EH (cell line): ENCODE data around the gene IGLL1.
A peak's percentile ranks its signal among the peaks of the same experiment; 100 is the strongest.
"Not testable (repeated sequence)": the region's sequence is repeated elsewhere in the genome, so short reads cannot be mapped to it uniquely, and the experiment has no call there.

Experiments used
- DNase-seq: peaks from one replicate; pipeline ENCODE4 v3.0.0-alpha.2; 2015; ENCODE audit warnings: low read depth

IGLL1 gene

DNA sequence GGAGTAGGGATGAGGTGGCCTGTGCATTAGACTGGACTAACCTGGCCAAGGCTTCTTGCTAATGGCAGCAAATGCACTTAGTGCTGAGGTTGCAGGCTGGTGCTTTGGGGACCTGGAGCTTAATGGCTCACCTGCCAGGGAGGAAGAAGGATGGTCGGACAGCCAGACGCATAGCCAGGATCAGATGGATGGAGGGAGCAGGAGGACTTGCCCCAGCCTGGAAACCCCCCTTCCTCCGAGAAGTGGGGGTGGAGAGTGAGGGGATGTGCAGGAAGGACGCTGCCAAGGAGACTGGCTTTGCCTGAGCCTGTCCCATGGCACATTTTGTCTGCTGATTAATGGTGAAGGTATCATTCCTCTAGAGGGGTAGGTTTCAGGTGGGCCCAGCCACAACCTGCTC lies 17.9 kb downstream of the IGLL1 start:
- DNase-seq, result no peak

DNA sequence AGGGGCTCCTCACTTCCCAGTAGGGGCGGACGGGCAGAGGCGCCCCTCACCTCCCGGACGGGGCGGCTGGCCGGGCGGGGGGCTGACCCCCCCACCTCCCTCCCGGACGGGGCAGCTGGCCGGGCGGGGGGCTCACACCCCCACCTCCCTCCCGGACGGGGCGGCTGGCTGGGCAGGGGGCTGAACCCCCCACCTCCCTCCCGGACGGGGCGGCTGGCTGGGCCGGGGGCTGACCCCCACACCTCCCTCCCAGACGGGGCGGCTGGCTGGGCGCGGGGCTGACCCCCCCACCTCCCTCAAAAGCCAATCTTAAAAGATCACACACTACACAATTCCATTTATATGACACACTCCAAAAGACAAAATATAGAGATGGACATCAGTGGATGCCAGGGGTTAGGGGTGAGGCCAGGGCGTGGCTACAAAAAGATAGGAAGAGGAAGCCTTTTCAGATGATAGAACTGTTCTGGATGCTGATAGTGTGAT lies 19.0 kb downstream of the IGLL1 start:
- not testable (repeated sequence) for DNase-seq

DNA sequence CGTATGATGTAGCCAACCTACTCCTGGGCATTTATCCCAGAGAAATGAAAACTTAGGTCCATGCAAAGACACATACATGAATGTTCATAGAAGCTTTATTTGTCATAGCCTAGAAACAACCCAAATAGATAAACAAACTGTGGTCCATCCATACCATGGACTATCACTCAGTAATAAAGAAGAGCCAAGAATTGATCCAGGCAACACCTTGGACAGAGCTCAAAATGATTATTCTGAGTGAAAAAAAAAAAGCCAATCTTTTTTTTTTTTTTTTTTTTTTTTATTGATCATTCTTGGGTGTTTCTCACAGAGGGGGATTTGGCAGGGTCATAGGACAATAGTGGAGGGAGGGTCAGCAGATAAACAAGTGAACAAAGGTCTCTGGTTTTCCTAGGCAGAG lies 19.9 kb downstream of the IGLL1 start:
- not testable (repeated sequence) for DNase-seq

DNA sequence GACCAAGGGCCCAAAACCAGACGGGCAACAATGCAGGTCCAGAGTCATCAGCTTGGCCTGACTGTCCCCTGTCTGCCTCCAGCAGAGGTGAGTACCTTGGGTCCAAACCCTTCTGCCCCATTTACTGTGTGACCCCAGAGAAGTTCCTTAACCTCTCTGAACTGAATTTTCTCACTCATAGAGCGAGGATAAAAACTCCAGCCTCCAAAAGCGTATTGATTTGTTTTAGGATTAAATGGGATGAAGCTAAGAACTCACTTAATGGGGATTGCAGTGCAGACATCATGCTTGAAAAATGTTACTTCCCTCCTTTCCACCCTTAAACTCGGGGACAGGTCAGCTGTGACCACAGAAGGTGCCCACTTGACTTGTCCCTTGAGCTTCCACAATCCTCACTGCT lies 22.6 kb downstream of the IGLL1 start:
- no peak for DNase-seq

DNA sequence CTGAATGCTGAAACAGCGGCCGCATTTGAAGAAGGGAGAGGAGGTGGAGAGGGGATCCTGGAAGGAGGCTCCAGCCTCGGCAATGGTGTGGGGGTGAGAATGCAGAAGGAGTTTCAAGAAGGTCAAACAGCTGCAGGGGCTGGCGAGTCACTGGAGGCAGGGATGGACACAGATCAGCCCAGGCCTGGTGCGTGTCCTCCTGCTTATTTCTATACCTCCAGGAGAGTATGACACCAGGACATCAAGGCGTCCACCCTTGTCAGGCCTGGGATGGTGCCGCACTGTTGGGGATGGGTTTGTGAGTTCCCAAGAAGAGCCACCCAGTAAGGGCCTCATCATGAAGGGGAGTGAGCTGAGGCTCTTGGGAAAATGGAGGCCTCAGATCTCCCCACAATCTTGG lies 23.1 kb downstream of the IGLL1 start:
- no peak for DNase-seq

DNA sequence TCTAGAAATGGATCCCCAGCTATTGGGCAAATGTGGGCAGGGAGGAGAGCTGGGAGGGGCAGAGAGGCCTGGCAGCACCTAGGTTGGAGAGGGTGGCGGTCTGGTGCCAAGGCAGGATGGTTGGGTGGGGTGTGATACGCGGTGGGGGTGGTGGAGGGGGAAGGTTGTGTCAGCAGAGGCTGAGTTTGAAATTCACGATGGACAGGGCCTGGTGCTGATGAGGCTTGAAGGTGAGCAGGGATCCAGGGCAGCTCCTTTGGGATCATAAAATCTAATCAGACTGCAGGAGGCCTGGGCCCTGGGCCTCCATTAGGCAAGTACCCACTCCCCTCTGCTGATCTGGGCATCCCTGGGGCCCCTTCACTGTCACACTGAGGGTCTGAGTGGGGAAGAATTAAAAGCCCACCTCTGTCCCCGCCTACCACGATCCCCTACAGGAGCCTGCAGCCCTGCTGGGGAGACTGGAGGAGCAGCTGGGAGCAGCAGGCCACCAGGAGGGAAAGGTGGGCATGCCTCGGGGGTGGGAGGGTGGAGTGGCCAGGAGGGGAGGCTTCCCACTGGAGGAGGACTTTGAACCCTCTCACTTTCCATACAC lies 24.0 kb downstream of the IGLL1 start:
- no peak for DNase-seq

DNA sequence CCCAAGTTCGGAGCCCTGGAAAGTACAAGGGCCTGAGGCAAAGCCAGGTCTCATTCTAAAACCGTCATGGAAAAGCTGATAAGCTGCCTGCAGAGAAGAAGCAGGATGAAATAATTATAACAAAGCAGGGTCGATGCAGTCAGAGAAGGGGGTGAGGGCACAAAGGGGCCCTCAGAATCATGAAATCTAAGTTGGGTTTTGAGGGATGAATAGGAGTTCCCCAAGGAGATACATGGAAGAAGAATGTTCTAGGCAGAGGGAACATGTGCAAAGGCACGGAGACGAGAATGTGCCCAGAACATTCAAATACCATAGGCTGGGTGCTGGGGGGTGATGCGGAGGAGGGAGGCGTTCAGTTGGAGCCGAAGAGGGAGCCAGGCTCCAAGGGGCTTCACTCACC lies 25.0 kb downstream of the IGLL1 start:
- no peak for DNase-seq

DNA sequence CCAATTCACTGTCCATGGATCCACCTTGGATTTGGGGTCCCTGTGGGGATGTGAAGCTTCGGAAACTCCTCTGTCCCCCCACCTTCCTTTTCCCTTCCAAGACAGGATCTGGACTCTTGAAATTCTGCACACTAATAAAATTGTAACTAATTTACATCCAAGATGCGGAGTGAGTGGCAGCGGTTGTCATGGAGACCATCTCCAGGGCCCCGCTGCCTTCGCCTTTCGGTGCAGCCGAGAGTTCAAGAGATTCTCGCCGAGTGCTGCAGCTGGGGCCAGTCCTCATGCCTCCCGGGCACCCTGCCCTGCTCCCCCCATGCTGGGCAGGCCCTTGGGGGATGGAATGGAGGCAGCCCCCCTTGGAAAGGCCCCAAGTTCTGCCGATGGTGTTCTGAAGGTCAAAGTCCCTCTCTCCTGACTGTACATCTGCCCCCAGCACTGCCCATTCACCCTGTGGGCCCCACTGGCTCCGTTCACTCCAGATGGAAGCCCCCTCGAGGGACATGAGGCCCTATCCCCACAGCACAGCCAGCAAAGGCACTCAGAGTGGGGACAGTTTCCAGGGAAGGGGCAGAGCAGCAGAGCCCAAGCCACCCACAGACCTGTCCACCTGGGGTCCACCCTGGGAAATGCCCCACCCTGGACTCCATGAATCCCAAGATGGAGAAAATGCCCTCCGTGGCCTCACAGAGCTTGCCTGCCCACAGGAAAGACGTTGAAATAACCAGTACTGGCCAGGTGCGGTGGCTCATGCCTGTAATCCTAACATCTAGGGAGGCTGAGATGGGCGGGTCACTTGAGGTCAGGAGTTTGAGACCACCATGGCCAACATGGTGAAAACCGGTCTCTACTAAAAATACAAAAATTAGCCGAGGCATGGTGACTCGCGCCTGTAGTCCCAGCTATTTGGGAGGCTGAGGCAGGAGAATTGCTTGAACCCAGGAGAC lies 25.9 kb downstream of the IGLL1 start:
- no peak for DNase-seq

DNA sequence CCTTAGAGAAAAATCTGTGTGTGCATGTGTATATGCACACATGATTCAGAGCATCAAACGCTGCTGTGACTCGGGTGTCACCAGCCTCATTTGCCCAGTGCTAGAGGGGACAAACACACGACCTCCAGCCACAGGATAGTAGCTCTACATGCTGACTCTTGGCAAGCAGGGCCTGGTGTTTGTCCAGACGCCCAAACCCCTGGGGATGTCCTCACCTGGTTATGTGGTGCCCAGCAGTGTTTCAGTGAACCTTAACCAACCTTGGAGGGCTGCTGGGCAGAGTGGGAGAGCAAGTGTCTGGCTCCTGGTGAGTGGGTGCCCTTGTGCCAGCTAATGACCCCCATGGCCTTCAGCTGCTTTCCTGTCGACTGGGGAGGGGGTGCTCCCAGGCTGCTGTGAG lies 26.7 kb downstream of the IGLL1 start:
- no peak for DNase-seq

DNA sequence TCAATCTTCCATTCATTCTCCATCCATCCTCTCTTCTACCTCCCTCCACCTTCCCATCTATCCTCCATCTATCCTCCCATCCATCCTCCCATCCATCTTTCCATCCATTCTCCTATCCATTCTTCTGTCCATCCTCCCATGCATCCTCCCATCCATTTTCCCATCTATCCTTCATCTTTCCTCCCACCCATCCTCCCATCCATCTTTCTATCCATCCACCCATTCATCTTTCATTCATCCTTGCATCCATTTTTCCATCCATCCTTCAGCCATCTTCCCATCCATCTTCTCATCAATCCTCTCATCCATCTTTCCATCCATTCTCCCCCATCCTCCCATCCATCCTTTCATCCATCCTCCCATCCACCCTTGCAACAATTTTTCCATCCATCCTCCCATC lies 27.5 kb downstream of the IGLL1 start:
- no peak for DNase-seq

DNA sequence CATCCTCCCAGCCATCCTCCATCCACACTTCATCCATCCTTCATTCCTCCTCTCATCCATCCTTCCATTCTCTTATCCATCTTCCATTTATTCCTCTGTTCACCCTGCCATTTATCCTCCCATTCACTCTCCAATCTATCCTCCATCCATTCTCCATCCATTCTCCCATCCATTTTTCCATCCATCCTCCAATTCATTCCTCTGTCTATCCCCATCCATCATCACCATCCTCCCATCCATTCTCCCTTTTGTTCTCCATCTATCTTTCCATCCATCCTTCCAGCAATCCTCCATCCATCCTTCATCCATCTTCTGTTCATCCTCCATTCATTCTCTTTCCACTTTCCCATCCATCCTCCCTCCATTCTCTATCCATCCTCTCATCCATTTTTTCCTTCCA lies 28.7 kb downstream of the IGLL1 start:
- no peak for DNase-seq

DNA sequence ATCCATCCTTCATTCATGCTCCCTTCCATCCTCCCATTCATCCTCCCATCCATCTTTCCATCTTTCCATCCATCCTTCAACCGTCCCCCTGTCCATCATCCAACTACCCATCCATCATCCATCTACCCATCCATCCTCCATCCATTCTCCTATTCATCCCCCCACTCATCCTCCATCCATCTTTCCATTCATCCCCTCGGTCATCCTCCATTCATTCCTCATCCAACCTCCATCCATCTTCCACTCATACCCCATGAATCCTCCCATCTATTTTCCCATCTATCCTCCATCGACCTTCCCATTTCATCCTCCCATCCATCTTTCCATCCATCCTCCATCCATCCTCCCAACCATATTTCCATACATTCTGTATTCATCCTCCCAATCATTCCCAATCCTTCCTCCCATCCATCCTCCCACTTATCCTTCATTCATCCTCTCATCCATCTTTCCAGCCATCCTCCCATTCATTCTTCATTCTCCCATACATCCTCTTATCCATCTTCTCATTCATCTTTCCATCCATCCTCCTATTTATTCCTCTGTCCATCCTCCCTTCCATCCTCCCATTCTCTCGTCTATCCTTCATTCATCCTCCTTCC lies 29.9 kb downstream of the IGLL1 start:
- DNase-seq, result no peak

DNA sequence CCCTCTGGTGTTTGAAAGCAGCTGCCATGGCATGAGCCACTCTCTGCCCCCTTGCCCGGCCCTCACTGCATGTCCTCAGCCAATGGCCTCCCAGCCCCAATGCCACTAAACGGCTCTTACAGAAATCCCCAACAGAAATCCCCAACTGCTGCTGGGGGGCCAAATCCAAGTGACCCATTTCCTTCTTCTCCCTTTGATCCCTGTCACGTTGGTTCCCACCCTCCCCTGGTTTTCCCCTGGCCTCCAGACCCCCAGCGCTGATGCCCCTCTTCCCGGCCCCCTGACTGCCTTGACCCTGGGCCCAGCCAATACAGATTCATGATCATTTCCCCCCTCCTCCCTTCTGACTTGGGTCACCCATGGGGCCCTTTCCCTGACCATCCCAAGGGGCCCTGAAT lies 30.9 kb downstream of the IGLL1 start:
- no peak for DNase-seq

DNA sequence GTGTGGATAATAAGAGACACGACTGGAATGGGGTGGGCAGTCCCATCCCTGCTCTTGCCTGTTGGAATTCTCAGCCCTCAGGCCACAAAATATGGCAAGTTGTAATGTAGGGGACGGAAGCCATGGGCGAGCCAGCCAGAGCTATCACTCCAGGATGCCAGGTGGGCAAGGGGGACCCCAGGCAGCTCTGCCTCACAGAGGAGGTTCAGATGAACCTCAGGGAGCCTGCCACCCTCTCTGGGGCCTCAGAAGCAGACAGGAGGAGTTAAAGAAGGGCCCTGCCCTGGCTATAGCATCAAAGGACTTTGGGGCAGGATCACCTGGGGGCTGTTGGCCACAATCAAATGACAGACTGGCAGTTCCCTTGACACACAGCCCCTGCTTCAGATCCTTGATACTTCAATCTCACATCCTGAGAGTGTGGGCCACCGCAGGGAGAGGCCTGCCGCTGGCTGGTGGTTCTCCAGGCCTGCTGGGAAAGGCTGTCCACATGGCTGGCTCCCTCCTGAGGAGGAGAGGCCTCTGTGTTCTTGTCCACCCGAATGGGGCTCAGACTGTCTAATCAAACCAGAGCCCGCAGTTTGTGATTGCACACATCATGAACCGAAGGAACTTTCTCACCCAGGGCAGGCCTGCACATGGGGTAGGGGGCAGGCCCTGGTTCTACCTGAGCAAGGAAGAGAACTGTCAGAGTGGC lies 31.4 kb downstream of the IGLL1 start:
- DNase-seq, result no peak

DNA sequence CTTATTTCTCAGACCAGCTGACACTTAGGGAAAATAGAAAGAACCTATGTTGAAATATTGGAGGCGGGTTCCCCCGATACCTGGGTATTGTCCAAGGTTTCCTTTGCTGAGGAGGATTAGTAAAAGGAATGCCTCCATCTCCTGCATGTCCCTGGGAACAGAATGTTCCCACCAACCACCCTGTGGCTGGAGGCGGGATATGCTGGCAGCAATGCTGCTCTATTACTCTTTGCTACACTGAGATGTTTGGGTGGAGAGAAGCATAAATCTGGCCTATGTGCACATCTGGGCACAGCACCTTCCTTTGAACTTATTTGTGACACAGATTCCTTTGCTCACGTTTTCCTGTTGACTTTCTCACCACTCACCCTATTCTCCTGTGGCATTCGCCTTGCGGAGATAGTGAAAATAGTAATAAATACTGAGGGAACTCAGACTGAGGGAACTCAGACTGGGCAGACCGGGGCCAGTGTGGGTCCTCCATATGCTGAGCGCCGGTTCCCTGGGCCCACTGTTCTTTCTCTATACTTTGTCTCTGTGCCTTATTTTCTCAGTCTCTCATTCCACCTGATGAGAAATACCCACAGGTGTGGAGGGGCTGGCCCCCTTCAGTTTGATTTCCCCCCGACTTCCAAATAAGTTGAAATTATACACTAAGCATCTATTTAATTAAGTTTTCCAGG lies 32.1 kb downstream of the IGLL1 start:
- no peak for DNase-seq

DNA sequence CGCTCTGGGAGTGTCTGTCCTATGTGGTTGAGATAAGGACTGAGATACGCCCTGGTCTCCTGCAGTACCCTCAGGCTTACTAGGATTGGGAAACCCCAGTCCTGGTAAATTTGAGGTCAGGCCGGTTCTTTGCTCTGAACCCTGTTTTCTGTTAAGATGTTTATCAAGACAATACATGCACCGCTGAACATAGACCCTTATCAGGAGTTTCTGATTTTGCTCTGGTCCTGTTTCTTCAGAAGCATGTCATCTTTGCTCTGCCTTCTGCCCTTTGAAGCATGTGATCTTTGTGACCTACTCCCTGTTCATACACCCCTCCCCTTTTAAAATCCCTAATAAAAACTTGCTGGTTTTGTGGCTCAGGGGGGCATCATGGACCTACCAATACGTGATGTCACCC lies 32.7 kb downstream of the IGLL1 start:
- not testable (repeated sequence) for DNase-seq

DNA sequence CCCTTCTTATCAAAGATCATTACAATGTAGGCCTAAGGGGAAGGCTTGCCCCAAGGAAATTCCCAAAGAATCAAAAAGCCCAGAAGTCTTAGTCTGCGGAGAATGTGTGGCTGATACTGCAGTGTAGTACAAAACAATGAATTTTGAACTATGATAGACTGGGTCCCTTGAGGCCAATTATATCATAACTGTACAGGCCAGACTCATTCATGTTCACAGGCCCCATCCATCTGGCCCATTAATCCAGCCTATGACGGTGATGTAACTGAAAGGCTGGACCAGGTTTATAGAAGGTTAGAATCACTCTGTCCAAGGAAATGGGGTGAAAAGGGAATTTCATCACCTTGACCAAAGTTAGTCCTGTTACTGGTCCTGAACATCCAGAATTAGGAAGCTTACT lies 35.2 kb downstream of the IGLL1 start:
- no peak for DNase-seq

DNA sequence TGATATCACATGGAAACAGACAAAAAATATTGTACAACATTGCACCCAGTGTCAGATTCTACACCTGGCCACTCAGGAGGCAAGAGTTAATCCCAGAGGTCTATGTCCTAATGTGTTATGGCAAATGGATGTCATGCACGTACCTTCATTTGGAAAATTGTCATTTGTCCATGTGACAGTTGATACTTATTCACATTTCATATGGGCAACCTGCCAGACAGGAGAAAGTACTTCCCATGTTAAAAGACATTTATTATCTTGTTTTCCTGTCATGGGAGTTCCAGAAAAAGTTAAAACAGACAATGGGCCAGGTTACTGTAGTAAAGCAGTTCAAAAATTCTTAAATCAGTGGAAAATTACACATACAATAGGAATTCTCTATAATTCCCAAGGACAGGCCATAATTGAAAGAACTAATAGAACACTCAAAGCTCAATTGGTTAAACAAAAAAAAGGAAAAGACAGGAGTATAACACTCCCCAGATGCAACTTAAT lies 36.5 kb downstream of the IGLL1 start:
- not testable (repeated sequence) for DNase-seq

DNA sequence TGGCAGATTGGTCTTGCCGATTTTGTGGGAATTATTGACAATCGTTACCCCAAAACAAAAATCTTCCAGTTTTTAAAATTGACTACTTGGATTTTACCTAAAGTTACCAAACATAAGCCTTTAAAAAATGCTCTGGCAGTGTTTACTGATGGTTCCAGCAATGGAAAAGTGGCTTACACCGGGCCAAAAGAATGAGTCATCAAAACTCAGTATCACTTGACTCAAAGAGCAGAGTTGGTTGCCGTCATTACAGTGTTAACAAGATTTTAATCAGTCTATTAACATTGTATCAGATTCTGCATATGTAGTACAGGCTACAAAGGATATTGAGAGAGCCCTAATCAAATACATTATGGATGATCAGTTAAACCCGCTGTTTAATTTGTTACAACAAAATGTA lies 37.2 kb downstream of the IGLL1 start:
- DNase-seq, result peak; percentile 43

DNA sequence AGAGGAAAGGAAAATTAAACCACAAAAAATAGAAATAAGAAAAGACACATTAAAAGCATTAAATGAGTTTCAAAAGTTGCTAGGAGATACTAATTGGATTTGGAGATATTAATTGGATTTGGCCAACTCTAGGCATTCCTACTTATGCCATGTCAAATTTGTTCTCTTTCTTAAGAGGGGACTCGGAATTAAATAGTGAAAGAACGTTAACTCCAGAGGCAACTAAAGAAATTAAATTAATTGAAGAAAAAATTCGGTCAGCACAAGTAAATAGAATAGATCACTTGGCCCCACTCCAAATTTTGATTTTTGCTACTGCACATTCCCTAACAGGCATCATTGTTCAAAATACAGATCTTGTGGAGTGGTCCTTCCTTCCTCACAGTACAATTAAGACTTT lies 37.7 kb downstream of the IGLL1 start:
- not testable (repeated sequence) for DNase-seq

DNA sequence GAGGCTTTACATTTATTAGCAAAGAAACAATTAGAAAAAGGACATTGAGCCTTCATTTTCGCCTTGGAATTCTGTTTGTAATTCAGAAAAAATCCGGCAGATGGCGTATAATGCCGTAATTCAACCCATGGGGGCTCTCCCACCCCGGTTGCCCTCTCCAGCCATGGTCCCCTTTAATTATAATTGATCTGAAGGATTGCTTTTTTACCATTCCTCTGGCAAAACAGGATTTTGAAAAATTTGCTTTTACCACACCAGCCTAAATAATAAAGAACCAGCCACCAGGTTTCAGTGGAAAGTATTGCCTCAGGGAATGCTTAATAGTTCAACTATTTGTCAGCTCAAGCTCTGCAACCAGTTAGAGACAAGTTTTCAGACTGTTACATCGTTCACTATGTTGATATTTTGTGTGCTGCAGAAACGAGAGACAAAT lies 38.2 kb downstream of the IGLL1 start:
- DNase-seq, result peak; percentile 30

DNA sequence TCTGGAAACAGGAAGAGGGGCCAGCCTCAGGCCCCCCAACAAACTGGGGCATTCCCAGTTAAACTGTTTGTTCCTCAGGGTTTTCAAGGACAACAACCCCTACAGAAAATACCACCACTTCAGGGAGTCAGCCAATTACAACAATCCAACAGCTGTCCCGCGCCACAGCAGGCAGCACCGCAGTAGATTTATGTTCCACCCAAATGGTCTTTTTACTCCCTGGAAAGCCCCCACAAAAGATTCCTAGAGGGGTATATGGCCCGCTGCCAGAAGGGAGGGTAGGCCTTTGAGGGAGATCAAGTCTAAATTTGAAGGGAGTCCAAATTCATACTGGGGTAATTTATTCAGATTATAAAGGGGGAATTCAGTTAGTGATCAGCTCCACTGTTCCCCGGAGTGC lies 39.3 kb downstream of the IGLL1 start:
- DNase-seq, result not testable (repeated sequence)
